Loucy (cell line): ENCODE results near the gene ZNF548.
"Not testable (repeated sequence)": the region's sequence is repeated elsewhere in the genome, so short reads cannot be mapped to it uniquely, and the experiment has no call there.

Experiments used
- H2AFZ ChIP-seq: fragments of 200-600 bp; sonication (generic); 2 replicates; pipeline ENCODE4 v1.6.0; 2016; ENCODE audit warnings: antibody characterized with exemption, mild to moderate bottlenecking, low read length, moderate library complexity
- H3F3A ChIP-seq: fragments of 200-600 bp; 2 replicates; pipeline ENCODE4 v1.6.0; 2016; ENCODE audit warnings: antibody characterized with exemption, low read depth, mild to moderate bottlenecking
- H3K27me3 ChIP-seq: fragments of 200-600 bp; sonication (generic); 2 replicates; pipeline ENCODE4 v1.6.1; 2014; ENCODE audit warnings: low read length, mild to moderate bottlenecking; ENCODE audit not compliant: insufficient read depth, poor library complexity, severe bottlenecking
- H3K36me3 ChIP-seq: fragments of 200-600 bp; sonication (generic); 2 replicates; pipeline ENCODE4 v1.6.1; 2016; ENCODE audit warnings: low read length; ENCODE audit not compliant: insufficient read depth
- H3K4me1 ChIP-seq: fragments of 200-600 bp; sonication (generic); 2 replicates; pipeline ENCODE4 v1.5.1; 2014; ENCODE audit warnings: low read length, mild to moderate bottlenecking; ENCODE audit not compliant: insufficient read depth, poor library complexity, severe bottlenecking
- H3K4me2 ChIP-seq: fragments of 200-600 bp; sonication (generic); 2 replicates; pipeline ENCODE4 v1.6.0; 2014; ENCODE audit warnings: antibody characterized with exemption, low read length, low read depth, mild to moderate bottlenecking; ENCODE audit not compliant: poor library complexity, severe bottlenecking
- H3K4me3 ChIP-seq: fragments of 200-600 bp; sonication (generic); 2 replicates; pipeline ENCODE4 v1.5.1; 2014; ENCODE audit warnings: low read length, mild to moderate bottlenecking, mixed read lengths; ENCODE audit not compliant: poor library complexity, severe bottlenecking
- H3K79me2 ChIP-seq: fragments of 200-600 bp; sonication (generic); 2 replicates; pipeline ENCODE4 v1.6.1; 2014; ENCODE audit warnings: low read length; ENCODE audit not compliant: insufficient read depth
- H3K9ac ChIP-seq: fragments of 200-600 bp; sonication (generic); 2 replicates; pipeline ENCODE4 v1.6.0; 2014; ENCODE audit warnings: mild to moderate bottlenecking, low read depth, low read length, moderate library complexity; ENCODE audit not compliant: poor library complexity, severe bottlenecking
- H3K9me2 ChIP-seq: fragments of 200-600 bp; sonication (generic); replicated peaks from 2 replicates; pipeline ENCODE4 v1.6.1; 2016; ENCODE audit warnings: low read depth, low read length, mixed read lengths
- H3K9me3 ChIP-seq: fragments of 200-600 bp; sonication (generic); 2 replicates; pipeline ENCODE4 v1.6.1; 2014; ENCODE audit warnings: mild to moderate bottlenecking, antibody characterized with exemption, low read length, low read depth; ENCODE audit not compliant: insufficient read depth
- H4K20me1 ChIP-seq: fragments of 200-600 bp; sonication (generic); 2 replicates; pipeline ENCODE4 v1.6.0; 2014; ENCODE audit warnings: antibody characterized with exemption, low read length, mild to moderate bottlenecking; ENCODE audit not compliant: insufficient read depth, poor library complexity, severe bottlenecking
- CTCF ChIP-seq: fragments of 200-600 bp; sonication (generic); conservative IDR thresholded peaks from 2 replicates; pipeline ENCODE4 v1.5.1; 2014; ENCODE audit warnings: mild to moderate bottlenecking, antibody characterized with exemption, low read length
- EZH2phosphoT487 ChIP-seq: fragments of 200-600 bp; IDR thresholded peaks from 2 replicates; pipeline ENCODE4 v1.6.1; 2018; ENCODE audit warnings: antibody characterized with exemption, mild to moderate bottlenecking, moderate library complexity, borderline replicate concordance

Gene ZNF548

GRCh38 chr19:57374179-57374578 is 15.5 kb upstream of the ZNF548 start:
- Histone ChIP-seq H3K27me3 (no peaks in the 10 kb centered on the region), H3K4me1 (no peaks in the 10 kb centered on the region), H3F3A (no peaks in the 10 kb centered on the region), H3K79me2 (no peaks in the 10 kb centered on the region), H3K36me3 (peaks cover 24% of the 10 kb centered on the region; the same call in 1 of the 2 replicates), H2AFZ (no peak overlapping the region), H4K20me1 (no peaks in the 10 kb centered on the region), H3K9me3 (no peaks in the 10 kb centered on the region; the same call in 1 of the 2 replicates), H3K9ac (no peak overlapping the region), H3K9me2 (no peaks in the 10 kb centered on the region), H3K4me2 (no peak overlapping the region), H3K4me3 (no peak overlapping the region)
- TF ChIP-seq CTCF (no peak), EZH2phosphoT487 (no peak)

GRCh38 chr19:57374647-57375046 is 15.0 kb upstream of the ZNF548 start:
- not testable (repeated sequence) for H2AFZ ChIP-seq, H3F3A ChIP-seq, H3K9me3 ChIP-seq, H3K4me1 ChIP-seq, H3K27me3 ChIP-seq, H3K9ac ChIP-seq, H3K79me2 ChIP-seq, H3K9me2 ChIP-seq, H3K4me2 ChIP-seq, H4K20me1 ChIP-seq, H3K4me3 ChIP-seq
- peaks cover 24% of the 10 kb centered on the region; the same call in 1 of the 2 replicates for H3K36me3 ChIP-seq

- peaks cover 24% of the 10 kb centered on the region; the same call in 1 of the 2 replicates for H3K36me3 ChIP-seq
- no peak for TF ChIP-seq EZH2phosphoT487
Measured at GRCh38 chr19:57376151-57376550, 13.5 kb upstream of the ZNF548 start.

GRCh38 chr19:57377498-57378146 is 12.0 kb upstream of the ZNF548 start:
- H3K79me2 ChIP-seq, result no peaks in the 10 kb centered on the region
- no peak overlapping the region for H3K4me2 ChIP-seq
- no peaks in the 10 kb centered on the region for H4K20me1 ChIP-seq
- no peak overlapping the region for H2AFZ ChIP-seq
- no peaks in the 10 kb centered on the region; the same call in 1 of the 2 replicates for H3K9me3 ChIP-seq
- H3K4me3 ChIP-seq, result no peak overlapping the region
- H3K27me3 ChIP-seq, result no peaks in the 10 kb centered on the region
- no peaks in the 10 kb centered on the region for H3K9me2 ChIP-seq
- peaks cover 23% of the 10 kb centered on the region; the same call in 1 of the 2 replicates for H3K36me3 ChIP-seq
- no peaks in the 10 kb centered on the region for H3K4me1 ChIP-seq
- TF ChIP-seq EZH2phosphoT487 (no peak), CTCF (no peak)
- no peak overlapping the region for H3K9ac ChIP-seq
- no peaks in the 10 kb centered on the region for H3F3A ChIP-seq

More at GRCh38 chr19:57376151-57376550, 13.5 kb upstream of the ZNF548 start:
- Histone ChIP-seq H3K9me3 (no peaks in the 10 kb centered on the region; the same call in 1 of the 2 replicates), H3F3A (no peaks in the 10 kb centered on the region), H3K4me1 (no peaks in the 10 kb centered on the region), H3K9ac (no peak overlapping the region), H3K79me2 (no peaks in the 10 kb centered on the region), H2AFZ (no peak overlapping the region), H4K20me1 (no peaks in the 10 kb centered on the region), H3K27me3 (no peaks in the 10 kb centered on the region), H3K4me2 (no peak overlapping the region), H3K4me3 (no peak overlapping the region), H3K9me2 (no peaks in the 10 kb centered on the region)
